CD4-positive, alpha-beta memory T cell (primary cell): Measurements from ENCODE around the gene ARHGAP21. TPM values are rescaled to one million over a fixed set of nuclear protein-coding genes. Genes with fewer than 3 reads are reported as not detected.

ENCODE experiments used
- CTCF ChIA-PET: fragments of 350-600 bp; sonication (Branson Sonifier 250); formaldehyde crosslinking; loops from one replicate; lab custom pipeline; 2021; ENCODE audit warnings: inconsistent platforms; ENCODE audit not compliant: partially characterized antibody; lab: Charles Lee
- POLR2A ChIA-PET: fragments of 350-600 bp; sonication (Branson Sonifier 250); formaldehyde crosslinking; loops from one replicate; lab custom pipeline; 2021; ENCODE audit not compliant: partially characterized antibody; lab: Charles Lee
- DNase-seq, 5 donors: peaks; one replicate each; pipeline versions ENCODE4 v3.0.0 to v3.0.0-alpha.2; 2020 to 2022; ENCODE audit warnings: mixed read lengths in 1 of 5
- H3K27ac ChIP-seq: one replicate; pipeline ENCODE4 v1.7.0; 2013; ENCODE audit warnings: low read depth, low read length
- H3K27me3 ChIP-seq: 2 replicates; pipeline ENCODE4 v1.7.0; 2013; ENCODE audit warnings: mild to moderate bottlenecking, low read length, moderate library complexity; ENCODE audit not compliant: insufficient read depth
- H3K36me3 ChIP-seq: 2 replicates; pipeline ENCODE4 v1.7.0; 2013; ENCODE audit warnings: mild to moderate bottlenecking, low read length, moderate library complexity; ENCODE audit not compliant: insufficient read depth
- H3K4me1 ChIP-seq: 2 replicates; pipeline ENCODE4 v1.7.0; 2013; ENCODE audit warnings: mild to moderate bottlenecking, low read length, moderate library complexity; ENCODE audit not compliant: insufficient read depth
- H3K4me3 ChIP-seq, 2 donors: one replicate each; pipeline ENCODE4 v1.7.0; 2013; ENCODE audit warnings: low read length in 2 of 2, mild to moderate bottlenecking in 1 of 2
- H3K9me3 ChIP-seq, 2 donors: one replicate each; pipeline ENCODE4 v1.7.0; 2013; ENCODE audit warnings: low read length in 2 of 2, control low read depth in 1 of 2; ENCODE audit not compliant: control insufficient read depth in 1 of 2
- H3K27ac Mint-ChIP-seq, 7 donors: one replicate each; pipeline ENCODE4 v1.8.0; 2020 to 2021; ENCODE audit warnings: mixed read lengths in 7 of 7, mild to moderate bottlenecking in 6 of 7, inconsistent platforms in 3 of 7, moderate library complexity in 3 of 7
- H3K27me3 Mint-ChIP-seq, 2 donors: one replicate each; pipeline ENCODE4 v1.8.0; 2020 to 2021; ENCODE audit warnings: mixed read lengths in 2 of 2
- H3K36me3 Mint-ChIP-seq, 2 donors: one replicate each; pipeline ENCODE4 v1.8.0; 2020 to 2021; ENCODE audit warnings: mixed read lengths in 2 of 2, inconsistent platforms in 1 of 2, mild to moderate bottlenecking in 1 of 2
- H3K4me1 Mint-ChIP-seq, 4 donors: one replicate each; pipeline ENCODE4 v1.8.0; 2020 to 2021; ENCODE audit warnings: mixed read lengths in 4 of 4, mild to moderate bottlenecking in 1 of 4
- H3K4me3 Mint-ChIP-seq, 8 donors: one replicate each; pipeline ENCODE4 v1.8.0; 2020 to 2021; ENCODE audit warnings: mixed read lengths in 8 of 8, mild to moderate bottlenecking in 7 of 8, moderate library complexity in 6 of 8, inconsistent platforms in 3 of 8
- H3K9me3 Mint-ChIP-seq, 8 donors: one replicate each; pipeline ENCODE4 v1.8.0; 2020 to 2021; ENCODE audit warnings: mixed read lengths in 8 of 8, mild to moderate bottlenecking in 5 of 8, inconsistent platforms in 3 of 8, moderate library complexity in 1 of 8
- intact Hi-C: fragments of 100-400 bp; cut with micrococcal nuclease; formaldehyde crosslinking; loops from one replicate; pipeline ENCODE4 v1.15.1; 2023
- polyA plus RNA-seq, 2 donors: library from polyadenylated mRNA; unstranded; fragments of 300-500 nt; fragmentation: Illumina TruSeq; gene quantifications; one replicate each; pipeline ENCODE4 v1.2.3, GENCODE V29; 2021
- total RNA-seq, 2 experiments: library from RNA; stranded (reverse); gene quantifications; one replicate each; pipeline ENCODE4 v1.2.3, GENCODE V29; 2021

Gene ARHGAP21
- total and polyA plus RNA-seq, 4 experiments from 2014 or later, result 1.00 to 28.0 (median 14.2) TPM

- H3K4me3 Mint-ChIP-seq, result peak overlapping the region in 5 of 8 donors; percentile 31 to 67 (median 59)
- CTCF ChIA-PET, result interaction anchor here (0.8 to 1.5 kb wide), 4 partner anchors 23 to 197 kb away, joined by 3 to 8 read pairs (median 3); no protein-coding TSS in a partner anchor
- peaks cover 10 to 25% (median 17%) of the 10 kb centered on the region in 4 donors for H3K4me1 Mint-ChIP-seq
- H3K9me3 Mint-ChIP-seq, result peaks cover 0 to 1% (median 0%) of the 10 kb centered on the region in 8 donors
- H3K36me3 Mint-ChIP-seq, result peaks cover 0 to 6% of the 10 kb centered on the region in 2 donors
- Histone ChIP-seq H3K9me3 (no peaks in the 10 kb centered on the region), H3K27me3 (no peaks in the 10 kb centered on the region), H3K36me3 (no peaks in the 10 kb centered on the region), H3K4me3 (peak overlapping the region in 1 of 2 donors; percentile 72), H3K4me1 (peaks cover 24% of the 10 kb centered on the region), H3K27ac (peak overlapping the region; percentile 58)
- H3K27ac Mint-ChIP-seq, result no peak overlapping the region
- peak in 3 of 5 donors; percentile 11 to 28 (median 16) for DNase-seq
- POLR2A ChIA-PET, result interaction anchor here (0.6 to 5.7 kb wide), 15 partner anchors 10 to 293 kb away, joined by 3 to 46 read pairs (median 5); partner anchors contain the start of genes ENKUR, PRTFDC1 and THNSL1
- H3K27me3 Mint-ChIP-seq, result no peaks in the 10 kb centered on the region
- intact Hi-C loops, result loop anchor here (1.0 to 5.0 kb wide), 3 partner anchors 81 to 359 kb away; partner anchors contain the start of gene PRTFDC1
These were observed 300 bp downstream of the ARHGAP21 start for GRCh38 chr10:24723386-24723787.

GRCh38 chr10:24722676-24723385 lies 856 bp downstream of the ARHGAP21 start:
- Mint-ChIP-seq H3K27ac (peak overlapping the region; percentile 79 to 95 (median 90)), H3K4me3 (peak overlapping the region; percentile 92 to 98 (median 95)), H3K27me3 (no peaks in the 10 kb centered on the region), H3K36me3 (peaks cover 0 to 6% of the 10 kb centered on the region in 2 donors), H3K4me1 (peaks cover 10 to 25% (median 17%) of the 10 kb centered on the region in 4 donors), H3K9me3 (peaks cover 0 to 1% (median 0%) of the 10 kb centered on the region in 8 donors)
- CTCF ChIA-PET, result interaction anchor here (0.8 to 1.5 kb wide), 4 partner anchors 22 to 198 kb away, joined by 3 to 8 read pairs (median 3); no protein-coding TSS in a partner anchor
- intact Hi-C loops, result loop anchor here (1.0 to 5.0 kb wide), 3 partner anchors 80 to 359 kb away; partner anchors contain the start of gene PRTFDC1
- Histone ChIP-seq H3K27me3 (no peaks in the 10 kb centered on the region), H3K36me3 (no peaks in the 10 kb centered on the region), H3K4me3 (peak overlapping the region; percentile 29 to 72), H3K4me1 (peaks cover 24% of the 10 kb centered on the region), H3K9me3 (no peaks in the 10 kb centered on the region), H3K27ac (peak overlapping the region; percentile 58)
- POLR2A ChIA-PET, result interaction anchor here (0.6 to 5.7 kb wide), 14 partner anchors 10 to 293 kb away, joined by 3 to 46 read pairs (median 4); partner anchors contain the start of genes ENKUR, PRTFDC1 and THNSL1
- DNase-seq, result peak; percentile 45 to 58 (median 54)

GRCh38 chr10:24722131-24722675 lies 1.5 kb downstream of the ARHGAP21 start:
- H3K4me1 Mint-ChIP-seq, result peaks cover 10 to 25% (median 17%) of the 10 kb centered on the region in 4 donors
- peak overlapping the region; percentile 92 to 96 (median 94) for H3K4me3 Mint-ChIP-seq
- POLR2A ChIA-PET, result interaction anchor here (0.6 to 5.7 kb wide), 9 partner anchors 16 to 230 kb away, joined by 3 to 46 read pairs (median 5); partner anchors contain the start of gene PRTFDC1
- CTCF ChIA-PET, result interaction anchor here (1.5 kb wide), 1 partner anchor 79 kb away, joined by 8 read pairs; no protein-coding TSS in a partner anchor
- Histone ChIP-seq H3K9me3 (no peaks in the 10 kb centered on the region), H3K27ac (peak overlapping the region; percentile 58), H3K27me3 (no peaks in the 10 kb centered on the region), H3K4me3 (peak overlapping the region in 1 of 2 donors; percentile 72), H3K36me3 (no peaks in the 10 kb centered on the region), H3K4me1 (peaks cover 24% of the 10 kb centered on the region)
- H3K27me3 Mint-ChIP-seq, result no peaks in the 10 kb centered on the region
- peak overlapping the region; percentile 79 to 95 (median 90) for H3K27ac Mint-ChIP-seq
- H3K36me3 Mint-ChIP-seq, result peaks cover 0 to 6% of the 10 kb centered on the region in 2 donors
- intact Hi-C loops, result loop anchor here (2.0 to 5.0 kb wide), 2 partner anchors 79 to 360 kb away; no protein-coding TSS in a partner anchor
- H3K9me3 Mint-ChIP-seq, result peaks cover 0 to 1% (median 0%) of the 10 kb centered on the region in 8 donors
- DNase-seq, result no peak

GRCh38 chr10:24721229-24722106 lies 2.2 kb downstream of the ARHGAP21 start:
- peak in 1 of 5 donors; percentile 35 for DNase-seq
- H3K9me3 Mint-ChIP-seq, result peaks cover 0 to 1% (median 0%) of the 10 kb centered on the region in 8 donors
- CTCF ChIA-PET, result interaction anchor here (0.7 kb wide), 1 partner anchor 77 kb away, joined by 3 read pairs; no protein-coding TSS in a partner anchor
- Histone ChIP-seq H3K27ac (no peak overlapping the region), H3K36me3 (no peaks in the 10 kb centered on the region), H3K27me3 (no peaks in the 10 kb centered on the region), H3K4me3 (no peak overlapping the region), H3K4me1 (peaks cover 24% of the 10 kb centered on the region), H3K9me3 (no peaks in the 10 kb centered on the region)
- H3K36me3 Mint-ChIP-seq, result peaks cover 0 to 6% of the 10 kb centered on the region in 2 donors
- peak overlapping the region in 5 of 7 donors; percentile 13 to 81 (median 43) for H3K27ac Mint-ChIP-seq
- H3K4me1 Mint-ChIP-seq, result peaks cover 10 to 25% (median 17%) of the 10 kb centered on the region in 4 donors
- H3K27me3 Mint-ChIP-seq, result no peaks in the 10 kb centered on the region
- peak overlapping the region; percentile 68 to 96 (median 94) for H3K4me3 Mint-ChIP-seq
- POLR2A ChIA-PET, result interaction anchor here (0.6 to 1.9 kb wide), 2 partner anchors 43 to 179 kb away, joined by 3 to 5 read pairs; no protein-coding TSS in a partner anchor
- intact Hi-C loops, result loop anchor here (2.0 to 5.0 kb wide), 2 partner anchors 79 to 361 kb away; no protein-coding TSS in a partner anchor

- H3K27me3 Mint-ChIP-seq, result no peaks in the 10 kb centered on the region
- H3K4me3 Mint-ChIP-seq, result no peak overlapping the region
- no peaks in the 10 kb centered on the region for H3K9me3 ChIP-seq
- no peak overlapping the region for H3K27ac ChIP-seq
- peaks cover 0 to 6% of the 10 kb centered on the region in 2 donors for H3K36me3 Mint-ChIP-seq
- peak overlapping the region in 1 of 2 donors; percentile 27 for H3K4me3 ChIP-seq
- ChIA-PET CTCF (no interaction called here), POLR2A (no interaction called here)
- H3K4me1 ChIP-seq, result peaks cover 24% of the 10 kb centered on the region
- no peak for DNase-seq
- H3K36me3 ChIP-seq, result no peaks in the 10 kb centered on the region
- intact Hi-C loops, result loop anchor here (5.0 kb wide), 1 partner anchor 362 kb away; no protein-coding TSS in a partner anchor
- no peak overlapping the region for H3K27ac Mint-ChIP-seq
- no peaks in the 10 kb centered on the region for H3K27me3 ChIP-seq
- H3K9me3 Mint-ChIP-seq, result peaks cover 0 to 1% (median 0%) of the 10 kb centered on the region in 8 donors
- H3K4me1 Mint-ChIP-seq, result peaks cover 10 to 25% (median 16%) of the 10 kb centered on the region in 4 donors
These were observed 3.6 kb downstream of the ARHGAP21 start for GRCh38 chr10:24720096-24720495.
